ENCODE measurements around the gene HABP4.

- TF ChIP-seq CTCF (conservative IDR thresholded peaks at IDR 0.05; ENCODE audit: low read depth, low read length) (no peak), EZH2 (IDR thresholded peaks at IDR 0.05; ENCODE audit: borderline replicate concordance, low read depth, low read length, poor library complexity, severe bottlenecking) (no peak)
Observed at GRCh38 chr9:96482476-96482875, 32.5 kb downstream of the HABP4 start.
